ENCODE measurements around the gene PLSCR3.
A peak's percentile ranks its signal among the peaks of the same experiment; 100 is the strongest.

Gene PLSCR3

GRCh38 chr17:7407082-7407481, 12.8 kb upstream of the PLSCR3 start:
- no peaks in the 10 kb centered on the region for H3K27me3 ChIP-seq (ENCODE audit: insufficient read depth, low read length, poor library complexity, severe bottlenecking)
- H3K79me2 ChIP-seq (ENCODE audit: insufficient read depth, low read length), result peaks cover 6% of the 10 kb centered on the region
- no peak overlapping the region for H3K4me3 ChIP-seq (ENCODE audit: low read length, poor library complexity, severe bottlenecking)
- TF ChIP-seq EZH2phosphoT487 (IDR thresholded peaks at IDR 0.05; ENCODE audit: borderline replicate concordance), result no peak
- no peak for TF ChIP-seq CTCF (conservative IDR thresholded peaks at IDR 0.05; ENCODE audit: low read length)
- no peak overlapping the region for H3K9ac ChIP-seq (ENCODE audit: low read depth, low read length, poor library complexity, severe bottlenecking)
- no peak overlapping the region for H3K4me2 ChIP-seq (ENCODE audit: low read depth, low read length, poor library complexity, severe bottlenecking)
- no peaks in the 10 kb centered on the region for H3K36me3 ChIP-seq (ENCODE audit: insufficient read depth, low read length)
- no peak overlapping the region for H2AFZ ChIP-seq (ENCODE audit: low read length)
- H3F3A ChIP-seq (ENCODE audit: low read depth), result no peaks in the 10 kb centered on the region
- peaks cover 3% of the 10 kb centered on the region for H4K20me1 ChIP-seq (ENCODE audit: insufficient read depth, low read length, poor library complexity, severe bottlenecking)
- H3K4me1 ChIP-seq (ENCODE audit: insufficient read depth, low read length, poor library complexity, severe bottlenecking), result peaks cover 20% of the 10 kb centered on the region
- H3K9me2 ChIP-seq (replicated peaks; ENCODE audit: low read depth, low read length), result no peaks in the 10 kb centered on the region
- H3K9me3 ChIP-seq (ENCODE audit: insufficient read depth, low read depth, low read length), result no peaks in the 10 kb centered on the region

- Histone ChIP-seq H2AFZ (ENCODE audit: low read length) (no peak overlapping the region), H3K27me3 (ENCODE audit: insufficient read depth, low read length, poor library complexity, severe bottlenecking) (no peaks in the 10 kb centered on the region), H3K9me2 (replicated peaks; ENCODE audit: low read depth, low read length) (no peaks in the 10 kb centered on the region), H3K36me3 (ENCODE audit: insufficient read depth, low read length) (no peaks in the 10 kb centered on the region), H3K4me1 (ENCODE audit: insufficient read depth, low read length, poor library complexity, severe bottlenecking) (peaks cover 20% of the 10 kb centered on the region), H3K4me2 (ENCODE audit: low read depth, low read length, poor library complexity, severe bottlenecking) (peak overlapping the region; percentile 74), H3K79me2 (ENCODE audit: insufficient read depth, low read length) (peaks cover 6% of the 10 kb centered on the region), H3K9ac (ENCODE audit: low read depth, low read length, poor library complexity, severe bottlenecking) (no peak overlapping the region), H3K4me3 (ENCODE audit: low read length, poor library complexity, severe bottlenecking) (peak overlapping the region; percentile 76), H3F3A (ENCODE audit: low read depth) (no peaks in the 10 kb centered on the region), H3K9me3 (ENCODE audit: insufficient read depth, low read depth, low read length) (no peaks in the 10 kb centered on the region), H4K20me1 (ENCODE audit: insufficient read depth, low read length, poor library complexity, severe bottlenecking) (peaks cover 3% of the 10 kb centered on the region)
- no peak for TF ChIP-seq CTCF (conservative IDR thresholded peaks at IDR 0.05; ENCODE audit: low read length)
- no peak for TF ChIP-seq EZH2phosphoT487 (IDR thresholded peaks at IDR 0.05; ENCODE audit: borderline replicate concordance)
These were observed 12.0 kb upstream of the PLSCR3 start for GRCh38 chr17:7406235-7406825.

DNA sequence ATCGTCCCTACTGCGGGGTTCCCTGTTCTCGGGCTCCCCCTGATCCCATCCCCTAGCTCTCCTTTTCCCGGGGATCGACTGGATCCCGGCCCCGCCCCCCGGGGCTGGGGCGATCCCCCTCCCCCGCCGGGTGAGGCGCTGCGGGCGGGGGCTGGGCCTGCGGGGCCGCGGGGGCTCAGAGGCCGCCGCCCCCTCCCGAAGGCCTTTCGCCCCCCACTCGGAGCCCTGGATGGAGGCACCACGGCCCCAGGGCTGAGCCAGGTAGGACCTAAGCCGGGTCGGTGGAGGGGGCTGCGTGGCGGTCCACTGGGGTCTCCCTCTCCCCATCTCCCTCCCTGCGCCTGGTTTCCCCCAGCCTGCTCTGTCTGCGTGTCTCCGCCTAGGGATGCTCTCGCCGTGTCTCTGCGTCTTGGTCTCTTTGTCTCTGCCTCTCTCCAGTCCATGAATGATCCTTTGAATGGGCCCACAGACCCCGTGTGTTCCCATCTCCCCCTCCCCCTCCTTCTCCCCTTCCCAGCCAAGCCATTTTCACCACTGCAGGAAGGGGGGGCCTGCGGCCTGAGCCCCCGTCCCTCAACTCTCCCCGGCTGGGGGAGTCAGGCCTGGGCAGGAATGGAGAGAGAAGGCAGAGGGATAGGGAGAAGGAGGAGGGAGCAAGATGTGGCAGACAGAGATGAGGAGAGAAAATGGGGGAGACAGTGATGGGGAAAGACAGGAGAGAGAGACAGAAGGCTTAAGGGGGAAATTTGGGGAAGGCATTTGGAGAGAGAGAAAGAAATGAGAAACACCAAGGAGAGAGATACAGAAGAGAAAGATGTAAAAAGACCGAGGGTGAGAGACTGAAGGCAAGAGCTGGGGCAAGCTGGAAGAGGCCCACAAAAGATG, 11.3 kb upstream of the PLSCR3 start:
- Histone ChIP-seq H3K9me3 (ENCODE audit: insufficient read depth, low read depth, low read length) (no peaks in the 10 kb centered on the region), H3K79me2 (ENCODE audit: insufficient read depth, low read length) (peaks cover 6% of the 10 kb centered on the region), H3F3A (ENCODE audit: low read depth) (no peaks in the 10 kb centered on the region), H3K4me3 (ENCODE audit: low read length, poor library complexity, severe bottlenecking) (peak overlapping the region; percentile 76), H3K4me2 (ENCODE audit: low read depth, low read length, poor library complexity, severe bottlenecking) (peak overlapping the region; percentile 74), H3K36me3 (ENCODE audit: insufficient read depth, low read length) (no peaks in the 10 kb centered on the region), H3K9me2 (replicated peaks; ENCODE audit: low read depth, low read length) (no peaks in the 10 kb centered on the region), H4K20me1 (ENCODE audit: insufficient read depth, low read length, poor library complexity, severe bottlenecking) (peaks cover 3% of the 10 kb centered on the region), H3K27me3 (ENCODE audit: insufficient read depth, low read length, poor library complexity, severe bottlenecking) (no peaks in the 10 kb centered on the region), H3K9ac (ENCODE audit: low read depth, low read length, poor library complexity, severe bottlenecking) (peak overlapping the region; percentile 75), H2AFZ (ENCODE audit: low read length) (peak overlapping the region; percentile 93; the same call in 1 of the 2 replicates), H3K4me1 (ENCODE audit: insufficient read depth, low read length, poor library complexity, severe bottlenecking) (peaks cover 20% of the 10 kb centered on the region)
- TF ChIP-seq CTCF (conservative IDR thresholded peaks at IDR 0.05; ENCODE audit: low read length) (no peak), EZH2phosphoT487 (IDR thresholded peaks at IDR 0.05; ENCODE audit: borderline replicate concordance) (no peak)

All from Loucy (cell line).